HepG2 (cell line): ENCODE measurements around the gene SMIM38. TPM values are rescaled to one million over a fixed set of nuclear protein-coding genes. Genes with fewer than 3 reads are reported as not detected.
A peak's percentile ranks its signal among the peaks of the same experiment; 100 is the strongest.

Source experiments
- ATAC-seq: fragments of 200-7000 bp; cut with Tn5 transposase; 3 replicates; pipeline ENCODE4 v1.9.1; 2020; ENCODE audit warnings: mild to moderate bottlenecking, moderate library complexity
- BruUV-seq: library from RNA; stranded (reverse); fragments of 400-500 nt; replicated peaks from 2 replicates; lab custom pipeline; 2021; lab: Mats Ljungman, UMichigan
- CTCF ChIA-PET: fragments of 300-600 bp; formaldehyde crosslinking; extraction: SDS; loops from one replicate; lab custom pipeline; 2021; ENCODE audit warnings: low total read pairs, inconsistent platforms, low intra/inter-chr PET ratio; lab: Yijun Ruan, JAX
- POLR2A ChIA-PET: fragments of 350-600 bp; sonication (Branson Sonifier 250); formaldehyde crosslinking; loops from one replicate; lab custom pipeline; 2020; ENCODE audit warnings: antibody characterized with exemption, inconsistent platforms; lab: Yijun Ruan, JAX
- DNase-seq: peaks from one replicate; pipeline ENCODE4 v3.0.0-alpha.2; 2015; ENCODE audit warnings: low spot score
- FAIRE-seq: peaks from 3 replicates; lab custom pipeline; 2011; peaks lifted over from hg19 to GRCh38; lab: Jason Lieb, UNC
- H2AFZ ChIP-seq: one replicate; pipeline ENCODE4 v1.6.1; 2011; ENCODE audit warnings: low read length, inconsistent platforms
- H3K27ac ChIP-seq: fragments of 300-600 bp; 3 replicates; pipeline ENCODE4 v1.8.0; 2011; ENCODE audit warnings: mixed run types, mild to moderate bottlenecking, mixed read lengths, low read length, inconsistent platforms; ENCODE audit not compliant: insufficient read depth; ENCODE audit errors: extremely low read length
- H3K27me3 ChIP-seq, 2 experiments: fragments of 200-600 bp in 1 of 2; 2 replicates in 1 of 2; 3 replicates in 1 of 2; pipeline versions ENCODE4 v1.6.0 to v1.8.0; 2011; ENCODE audit warnings: low read length in 2 of 2, mild to moderate bottlenecking in 2 of 2, moderate library complexity in 2 of 2, inconsistent platforms in 1 of 2; ENCODE audit not compliant: insufficient read depth in 2 of 2, control insufficient read depth in 1 of 2
- H3K36me3 ChIP-seq, 2 experiments: fragments of 200-600 bp in 1 of 2; replicated peaks in 1 of 2; 2 replicates in 1 of 2; 3 replicates in 1 of 2; pipeline versions ENCODE4 v1.5.1 to v1.8.0; 2011; ENCODE audit warnings: low read length in 2 of 2, inconsistent platforms in 1 of 2; ENCODE audit not compliant: insufficient read depth in 2 of 2, control insufficient read depth in 1 of 2
- H3K4me1 ChIP-seq: 2 replicates; pipeline ENCODE4 v1.5.1; 2012; ENCODE audit warnings: low read length, inconsistent platforms; ENCODE audit not compliant: insufficient read depth
- H3K4me2 ChIP-seq: 2 replicates; pipeline ENCODE4 v1.6.0; 2011; ENCODE audit warnings: low read depth, low read length, inconsistent platforms
- H3K4me3 ChIP-seq, 3 experiments: fragments of 200-600 bp in 1 of 3; sonication (generic), shearing (Covaris generic) in 1 of 3; replicated peaks in 1 of 3; 2 replicates each; pipeline ENCODE4 v1.5.1; 2011 to 2016; ENCODE audit warnings: low read length in 3 of 3, inconsistent platforms in 2 of 3, low read depth in 2 of 3, mild to moderate bottlenecking in 2 of 3, control low read depth in 1 of 3, mixed read lengths in 1 of 3; ENCODE audit not compliant: insufficient read depth in 1 of 3
- H3K79me2 ChIP-seq: one replicate; pipeline ENCODE4 v1.6.1; 2011; ENCODE audit warnings: low read length, inconsistent platforms; ENCODE audit not compliant: insufficient read depth
- H3K9ac ChIP-seq: 2 replicates; pipeline ENCODE4 v1.6.0; 2011; ENCODE audit warnings: mild to moderate bottlenecking, low read depth, low read length, inconsistent platforms; ENCODE audit not compliant: insufficient read depth
- H3K9me3 ChIP-seq: 2 replicates; pipeline ENCODE4 v1.5.1; 2012; ENCODE audit warnings: mild to moderate bottlenecking, low read length
- H4K20me1 ChIP-seq: 2 replicates; pipeline ENCODE4 v1.6.0; 2011; ENCODE audit warnings: inconsistent platforms, mild to moderate bottlenecking, low read length, moderate library complexity; ENCODE audit not compliant: insufficient read depth
- HNRNPH1 ChIP-seq: fragments of 200-400 bp; formaldehyde crosslinking; optimal IDR thresholded peaks from 2 replicates; pipeline ENCODE3; 2017; ENCODE audit warnings: mild to moderate bottlenecking, low read depth, low read length
- KIAA2018 ChIP-seq: sonication (generic); formaldehyde crosslinking; IDR thresholded peaks from 2 replicates; pipeline ENCODE4 v1.5.0; 2020; ENCODE audit warnings: mild to moderate bottlenecking, missing genetic modification reagents, borderline replicate concordance
- THRA ChIP-seq: sonication (generic); formaldehyde crosslinking; IDR thresholded peaks from 2 replicates; pipeline ENCODE4 v1.4.0; 2020; ENCODE audit warnings: missing genetic modification reagents, borderline replicate concordance
- ZNF629 ChIP-seq: sonication (generic); formaldehyde crosslinking; conservative IDR thresholded peaks from 2 replicates; pipeline ENCODE4 v1.5.0; 2020; ENCODE audit warnings: missing genetic modification reagents
- WGBS: methylation state at CpG from one replicate; pipeline ENCODE4 v1.1.6; 2017; ENCODE audit warnings: low lambda C conversion rate; 5-methylcytosine and 5-hydroxymethylcytosine counted together
- in situ Hi-C: cut with HindIII; loops from 2 replicates; pipeline ENCODE4 v1.10.0; 2017; ENCODE audit warnings: low pct_unique_long_range_greater_than_20kb; ENCODE audit not compliant: extremely low pct_ligation_motif_present
- intact Hi-C: fragments of 100-400 bp; cut with micrococcal nuclease; formaldehyde crosslinking; loops from one replicate; pipeline ENCODE4 v1.10.0; 2022; ENCODE audit not compliant: unreplicated experiment
- polyA plus RNA-seq, 8 experiments: library from polyadenylated mRNA; depleted of rRNA in 3 of 8; stranded (reverse) in 7 of 8; unstranded in 1 of 8; fragments of >200 nt; fragmentation: Illumina TruSeq in 4 of 8; extraction: Trizol in 4 of 8; gene quantifications; 2 replicates each; pipeline versions ENCODE4 v1.2.1 to v1.2.3, GENCODE V29; 2011 to 2016; ENCODE audit warnings: low read depth in 4 of 8, missing spikeins in 1 of 8, mixed read lengths in 1 of 8; ENCODE audit not compliant: insufficient read depth in 1 of 8
- total RNA-seq, 5 experiments: library from RNA; depleted of rRNA; stranded (reverse); fragments of >200 nt; fragmentation: Illumina TruSeq; extraction: Trizol; gene quantifications; 2 replicates each; pipeline ENCODE4 v1.2.3, GENCODE V29; 2016; ENCODE audit warnings: low read depth in 1 of 5

The SMIM38 gene
- total and polyA plus RNA-seq, 2 of the 13 experiments (the other 11 are each of a cell fraction or from before 2014, with no cell fraction given), result 0.30 to 0.40 TPM

GRCh38 chr11:69116671-69117070, 39.1 kb upstream of the SMIM38 start:
- POLR2A ChIA-PET, result no interaction called here
- no peak for DNase-seq
- Histone ChIP-seq H3K9me3 (no peaks in the 10 kb centered on the region), H3K4me2 (no peak overlapping the region), H3K79me2 (no peaks in the 10 kb centered on the region), H3K9ac (no peak overlapping the region), H3K27ac (no peak overlapping the region), H2AFZ (no peak overlapping the region), H3K27me3 (peaks cover 5 to 53% of the 10 kb centered on the region in 2 experiments; a peak in 4 of 5 replicates), H4K20me1 (no peaks in the 10 kb centered on the region), H3K4me1 (0 out of 2 replicates have a peak, but pooled peaks cover 8% of the 10 kb centered on the region), H3K4me3 (no peak overlapping the region), H3K36me3 (no peaks in the 10 kb centered on the region)
- in situ Hi-C loops, result loop anchor here (5.0 kb wide), 1 partner anchor 96 kb away; no protein-coding TSS in a partner anchor
- ATAC-seq, result no peak
- BruUV-seq, result no TSS peak
- TF ChIP-seq KIAA2018, result no peak
- TF ChIP-seq HNRNPH1, result no peak
- TF ChIP-seq THRA (CRISPR knock-in tag), result no peak
- TF ChIP-seq ZNF629 (CRISPR knock-in tag), result peak; percentile 30; the same call in 1 of the 2 replicates
- CTCF ChIA-PET, result no interaction called here
- no peak for FAIRE-seq
- intact Hi-C loops, result no loop called here
- WGBS, result 72% methylated on average over 4 of the region's 10 CpGs
